PC-3 (cell line): ENCODE results near the gene METTL24.

Experiments
- CTCF ChIP-seq: fragments of 300-600 bp; sonication (generic); conservative IDR thresholded peaks from 2 replicates; pipeline ENCODE4 v1.5.1; 2017; ENCODE audit warnings: antibody characterized with exemption, low read depth, mild to moderate bottlenecking, low read length
- EZH2 ChIP-seq: fragments of 300-600 bp; sonication (generic); IDR thresholded peaks from one replicate; pipeline ENCODE4 v1.6.1; 2017; ENCODE audit warnings: antibody characterized with exemption, mild to moderate bottlenecking, low read length; ENCODE audit not compliant: unreplicated experiment
- EZH2phosphoT487 ChIP-seq: fragments of 300-600 bp; sonication (generic); IDR thresholded peaks from 2 replicates; pipeline ENCODE4 v1.6.1; 2018; ENCODE audit warnings: mild to moderate bottlenecking, antibody characterized with exemption, low read length, borderline replicate concordance

GRCh38 chr6:110250838-110251237 is 107.3 kb downstream of the METTL24 start:
- TF ChIP-seq CTCF (no peak), EZH2phosphoT487 (no peak), EZH2 (no peak)
